Cardiac muscle cell (in vitro differentiated cells and primary cell): ENCODE measurements around the gene MPLKIP. TPM values are rescaled to one million over a fixed set of nuclear protein-coding genes. Genes with fewer than 3 reads are reported as not detected.
"Not testable (repeated sequence)": the region's sequence is repeated elsewhere in the genome, so short reads cannot be mapped to it uniquely, and the experiment has no call there.

ENCODE experiments used
- DNase-seq, 2 donors: peaks; one replicate each; pipeline versions ENCODE4 v3.0.0 to v3.0.0-alpha.2; 2010 to 2017; ENCODE audit warnings: low read depth in 1 of 2, low spot score in 1 of 2
- H3K27ac ChIP-seq: fragments of 200-600 bp; sonication (generic); 2 replicates; pipeline ENCODE4 v1.5.1; 2016
- H3K27me3 ChIP-seq: fragments of 200-600 bp; sonication (generic); 2 replicates; pipeline ENCODE4 v1.6.0; 2016; ENCODE audit warnings: control low read depth
- H3K36me3 ChIP-seq: fragments of 200-600 bp; sonication (generic); 2 replicates; pipeline ENCODE4 v1.5.1; 2016; ENCODE audit warnings: control low read depth
- H3K4me1 ChIP-seq: fragments of 200-600 bp; sonication (generic); 2 replicates; pipeline ENCODE4 v1.8.1; 2017; ENCODE audit warnings: low read depth, mild to moderate bottlenecking, mixed run types
- H3K4me3 ChIP-seq: fragments of 200-600 bp; sonication (generic); 2 replicates; pipeline ENCODE4 v1.5.1; 2016; ENCODE audit warnings: mild to moderate bottlenecking
- H3K9me3 ChIP-seq: fragments of 200-600 bp; sonication (generic); 2 replicates; pipeline ENCODE4 v1.5.1; 2017; ENCODE audit warnings: low read depth, mild to moderate bottlenecking, control low read depth
- polyA plus RNA-seq: library from polyadenylated mRNA; unstranded; fragments of >200 nt; fragmentation: Nextera tagmentation; extraction: Ambion mirVana; gene quantifications from 2 replicates; pipeline ENCODE4 v1.2.1, GENCODE V29; 2016
- total RNA-seq: library from RNA; depleted of rRNA; stranded (reverse); fragments of >200 nt; gene quantifications from 2 replicates; pipeline ENCODE4 v1.2.3, GENCODE V29; 2016
- TF ChIP-seq, protein P1 (sequence below): IDR thresholded peaks from 2 replicates; pipeline ENCODE4 v1.5.1; 2012; ENCODE audit warnings: low read depth, mild to moderate bottlenecking, low read length

MPLKIP gene
- total and polyA plus RNA-seq, 2 experiments from 2014 or later, result 79.5 to 79.9 TPM

DNA sequence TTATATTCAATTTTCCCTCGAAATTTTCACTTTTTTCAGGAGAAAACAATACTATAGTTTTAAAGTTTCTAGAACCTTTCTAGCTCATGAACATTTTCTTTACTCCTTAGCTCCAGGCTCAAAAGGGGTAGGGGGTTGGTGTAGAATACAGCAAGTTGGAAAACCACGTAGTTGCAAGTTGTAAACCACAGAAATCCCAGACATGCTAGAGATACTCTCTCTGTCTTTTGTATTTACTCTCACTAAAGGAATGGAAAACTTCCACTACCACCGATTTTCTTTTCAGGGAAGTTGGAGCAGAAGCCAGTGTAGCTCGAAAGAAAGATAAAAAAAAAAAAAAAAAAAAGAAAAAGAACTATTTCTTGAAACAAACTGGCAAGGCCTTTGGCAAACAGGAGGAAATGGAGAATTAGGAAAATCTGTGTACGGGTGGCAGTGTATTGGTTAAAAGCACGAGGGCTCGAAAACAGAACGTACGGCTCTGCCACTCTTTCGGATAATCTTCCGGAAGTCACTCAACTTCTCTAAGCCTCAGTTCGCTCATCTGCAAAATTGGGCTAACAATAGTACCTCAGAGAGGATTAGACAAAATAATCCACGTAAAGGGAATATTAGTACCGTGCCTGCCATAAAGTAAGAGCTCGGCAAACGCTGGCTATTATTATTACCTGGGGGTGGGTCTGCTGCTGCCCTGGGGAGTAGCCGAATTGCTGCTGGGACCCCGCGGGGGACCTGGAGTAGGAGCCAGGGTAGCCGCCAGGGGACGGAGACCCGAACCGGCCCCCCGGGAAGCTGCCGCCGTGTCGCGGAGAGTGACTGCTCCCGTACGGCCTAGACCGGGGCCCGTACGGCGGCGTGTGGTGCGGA lies 628 bp downstream of the MPLKIP start:
- no peaks in the 10 kb centered on the region for H3K36me3 ChIP-seq
- no peaks in the 10 kb centered on the region for H3K27me3 ChIP-seq
- peak overlapping the region; percentile 97 for H3K4me3 ChIP-seq
- DNase-seq, result peak in 1 of 2 donors; percentile 35
- TF ChIP-seq, protein P1, sequence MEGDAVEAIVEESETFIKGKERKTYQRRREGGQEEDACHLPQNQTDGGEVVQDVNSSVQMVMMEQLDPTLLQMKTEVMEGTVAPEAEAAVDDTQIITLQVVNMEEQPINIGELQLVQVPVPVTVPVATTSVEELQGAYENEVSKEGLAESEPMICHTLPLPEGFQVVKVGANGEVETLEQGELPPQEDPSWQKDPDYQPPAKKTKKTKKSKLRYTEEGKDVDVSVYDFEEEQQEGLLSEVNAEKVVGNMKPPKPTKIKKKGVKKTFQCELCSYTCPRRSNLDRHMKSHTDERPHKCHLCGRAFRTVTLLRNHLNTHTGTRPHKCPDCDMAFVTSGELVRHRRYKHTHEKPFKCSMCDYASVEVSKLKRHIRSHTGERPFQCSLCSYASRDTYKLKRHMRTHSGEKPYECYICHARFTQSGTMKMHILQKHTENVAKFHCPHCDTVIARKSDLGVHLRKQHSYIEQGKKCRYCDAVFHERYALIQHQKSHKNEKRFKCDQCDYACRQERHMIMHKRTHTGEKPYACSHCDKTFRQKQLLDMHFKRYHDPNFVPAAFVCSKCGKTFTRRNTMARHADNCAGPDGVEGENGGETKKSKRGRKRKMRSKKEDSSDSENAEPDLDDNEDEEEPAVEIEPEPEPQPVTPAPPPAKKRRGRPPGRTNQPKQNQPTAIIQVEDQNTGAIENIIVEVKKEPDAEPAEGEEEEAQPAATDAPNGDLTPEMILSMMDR, result no peak
- peaks cover 11% of the 10 kb centered on the region for H3K4me1 ChIP-seq
- no peaks in the 10 kb centered on the region for H3K9me3 ChIP-seq
- peak overlapping the region; percentile 97 for H3K27ac ChIP-seq

DNA sequence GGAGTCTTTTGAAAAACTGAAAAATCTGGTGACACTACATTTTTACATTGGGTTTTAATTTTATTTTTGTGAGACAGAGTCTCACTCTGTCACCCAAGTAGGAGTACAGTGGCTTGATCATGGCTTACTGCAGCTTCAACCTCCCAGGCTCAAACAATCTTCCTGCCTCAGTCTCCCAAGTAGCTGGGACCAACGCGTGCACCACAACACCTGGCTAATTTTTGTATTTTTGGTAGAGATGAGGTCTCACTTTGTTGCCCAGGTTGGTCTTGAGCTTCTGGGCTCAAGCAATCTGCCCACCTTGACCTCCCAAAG lies 11.5 kb downstream of the MPLKIP start:
- TF ChIP-seq, protein P1, result no peak
- Histone ChIP-seq H3K36me3 (no peaks in the 10 kb centered on the region), H3K4me3 (no peak overlapping the region), H3K9me3 (no peaks in the 10 kb centered on the region), H3K4me1 (peaks cover 9% of the 10 kb centered on the region), H3K27me3 (no peaks in the 10 kb centered on the region), H3K27ac (no peak overlapping the region)
- no peak for DNase-seq

DNA sequence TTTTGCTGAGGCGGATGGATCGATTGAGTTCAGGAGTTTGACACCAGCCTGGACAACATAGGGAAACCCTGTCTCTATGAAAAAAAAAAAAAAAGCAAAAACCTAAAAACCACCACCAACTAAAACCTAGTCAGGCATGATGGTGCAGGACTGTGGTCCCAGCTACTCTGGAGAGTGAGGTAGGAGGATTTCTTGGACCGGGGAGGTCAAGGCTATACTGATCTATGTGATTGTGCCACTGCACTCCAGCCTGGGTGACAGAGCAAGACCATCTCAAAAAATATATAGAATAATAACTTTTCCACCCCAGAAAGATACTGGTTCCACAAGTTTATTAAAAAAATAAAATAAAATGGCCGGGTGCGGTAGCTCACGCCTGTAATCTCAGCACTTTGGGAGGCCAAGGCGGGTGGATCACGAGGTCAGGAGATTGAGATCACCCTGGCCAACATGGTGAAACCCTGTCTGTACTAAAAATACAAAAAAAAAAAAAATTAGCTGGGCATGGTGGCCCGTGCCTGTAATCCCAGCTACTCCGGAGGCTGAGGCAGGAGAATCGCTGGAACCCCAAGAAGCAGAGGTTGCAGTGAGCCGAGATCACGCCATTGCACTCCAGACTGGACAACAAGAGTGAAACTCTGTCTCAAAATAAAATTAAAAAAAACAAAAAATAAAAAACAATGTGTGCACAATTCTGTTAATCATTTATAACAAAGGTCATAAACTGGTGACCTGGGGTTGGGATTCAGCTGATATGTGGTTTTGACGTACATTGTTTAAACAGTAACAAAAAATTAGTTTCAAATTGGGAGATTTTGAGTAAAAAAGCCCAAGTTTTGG lies 12.1 kb downstream of the MPLKIP start:
- H3K27me3 ChIP-seq, H3K9me3 ChIP-seq, H3K4me1 ChIP-seq, H3K4me3 ChIP-seq, H3K27ac ChIP-seq, DNase-seq, H3K36me3 ChIP-seq: not testable (repeated sequence)

DNA sequence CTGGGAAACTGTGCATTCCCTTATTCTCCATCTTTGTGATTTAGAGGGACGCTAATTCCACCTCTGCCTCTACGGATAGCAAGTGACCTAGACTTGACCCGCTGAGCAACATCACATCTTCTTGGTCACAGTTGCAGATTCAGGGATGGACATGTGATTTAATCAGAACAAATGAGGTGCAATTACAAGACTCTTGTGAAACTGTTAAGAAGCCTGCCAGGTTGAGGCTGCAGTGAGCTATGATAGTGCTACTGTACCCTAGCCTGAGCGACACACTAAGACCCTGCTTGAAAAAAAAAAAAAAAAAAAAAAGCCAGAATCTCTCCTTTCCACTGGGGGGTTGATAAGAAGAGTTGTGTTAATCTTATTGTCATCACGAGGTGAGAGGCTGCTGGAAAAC lies 14.4 kb downstream of the MPLKIP start:
- peak; percentile 16 to 21 for DNase-seq
- H3K36me3 ChIP-seq, result no peaks in the 10 kb centered on the region
- no peaks in the 10 kb centered on the region for H3K9me3 ChIP-seq
- no peak overlapping the region for H3K4me3 ChIP-seq
- TF ChIP-seq, protein P1, result no peak
- no peaks in the 10 kb centered on the region for H3K27me3 ChIP-seq
- H3K4me1 ChIP-seq, result peaks cover 9% of the 10 kb centered on the region
- peak overlapping the region; percentile 62 for H3K27ac ChIP-seq

DNA sequence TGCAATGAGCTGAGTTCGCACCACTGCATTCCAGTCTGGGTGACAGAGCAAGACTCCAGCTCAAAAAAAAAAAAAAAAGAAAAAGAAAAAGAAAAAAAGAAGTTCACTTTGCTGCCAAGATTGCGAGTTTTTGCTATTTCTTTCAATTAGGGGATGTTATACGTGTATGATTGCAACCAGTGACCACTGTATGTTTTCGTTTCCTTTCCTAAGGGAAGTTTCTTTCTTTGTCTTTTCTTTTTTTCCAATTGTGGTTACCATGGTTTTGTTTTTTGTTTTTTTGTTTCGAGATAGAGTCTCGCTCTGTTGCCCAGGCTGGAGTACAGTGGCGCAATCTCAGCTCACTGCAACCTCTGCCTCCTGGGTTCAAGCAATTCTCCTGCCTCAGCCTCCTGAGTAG lies 16.2 kb downstream of the MPLKIP start:
- H3K9me3 ChIP-seq, H3K36me3 ChIP-seq, H3K27me3 ChIP-seq, H3K4me1 ChIP-seq, H3K4me3 ChIP-seq, H3K27ac ChIP-seq: not testable (repeated sequence)
- DNase-seq, result peak in 1 of 2 donors; percentile 3

DNA sequence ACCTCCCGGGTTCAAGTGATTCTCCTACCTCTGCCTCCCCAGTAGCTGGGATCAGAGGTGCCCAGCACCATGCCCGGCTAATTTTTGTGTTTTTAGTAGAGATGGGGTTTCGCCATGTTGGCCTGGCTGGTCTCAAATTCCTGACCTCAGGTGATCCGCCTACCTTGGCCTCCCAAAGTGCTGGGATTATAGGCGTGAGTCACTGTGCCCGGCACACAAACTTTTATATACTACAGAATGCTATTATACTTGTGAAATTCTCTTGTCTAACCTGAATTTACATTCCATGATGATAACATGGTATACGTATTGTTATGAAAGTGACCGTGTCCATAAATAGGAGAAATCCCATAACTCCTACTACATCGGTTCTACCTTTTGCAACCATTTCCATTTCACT lies 17.2 kb downstream of the MPLKIP start:
- DNase-seq, H3K4me3 ChIP-seq, H3K9me3 ChIP-seq, H3K4me1 ChIP-seq, H3K27ac ChIP-seq, H3K36me3 ChIP-seq, H3K27me3 ChIP-seq: not testable (repeated sequence)

DNA sequence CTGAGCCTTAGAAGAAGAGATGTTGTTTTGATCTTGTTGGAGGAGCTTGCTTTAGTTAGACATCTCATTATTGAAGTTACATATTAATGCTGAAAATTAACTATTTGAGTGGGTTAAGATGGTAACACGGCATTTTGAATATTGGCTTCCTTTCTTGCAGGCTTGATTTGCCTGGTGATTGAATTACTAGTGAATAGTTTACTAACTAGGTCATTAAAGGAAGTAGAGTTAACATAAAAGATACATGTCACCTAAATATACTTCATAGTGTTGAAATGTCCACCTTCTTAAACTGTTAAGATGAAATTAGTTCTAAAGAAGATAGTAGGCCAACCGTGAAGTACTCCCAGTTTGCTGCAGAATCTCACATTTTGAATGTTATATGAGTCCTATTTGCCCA lies 18.5 kb downstream of the MPLKIP start:
- Histone ChIP-seq H3K27me3 (no peaks in the 10 kb centered on the region), H3K4me3 (no peak overlapping the region), H3K27ac (no peak overlapping the region), H3K36me3 (no peaks in the 10 kb centered on the region), H3K9me3 (no peaks in the 10 kb centered on the region), H3K4me1 (peaks cover 9% of the 10 kb centered on the region)
- TF ChIP-seq, protein P1, result no peak
- DNase-seq, result no peak
